Activated naive CD8-positive, alpha-beta T cell treated with anti-CD3 and anti-CD28 coated beads for 36 hours (primary cell): ENCODE measurements around the gene PSD2. TPM values are rescaled to one million over a fixed set of nuclear protein-coding genes. Genes with fewer than 3 reads are reported as not detected.
A peak's percentile ranks its signal among the peaks of the same experiment; 100 is the strongest.

Source experiments
- DNase-seq: peaks from one replicate; pipeline ENCODE4 v3.0.0; 2021
- H3K27ac Mint-ChIP-seq: one replicate; pipeline ENCODE4 v1.8.0; 2022; ENCODE audit warnings: mild to moderate bottlenecking, moderate library complexity, mixed read lengths
- H3K27me3 Mint-ChIP-seq: one replicate; pipeline ENCODE4 v1.8.0; 2022; ENCODE audit warnings: mild to moderate bottlenecking, mixed read lengths
- H3K36me3 Mint-ChIP-seq: one replicate; pipeline ENCODE4 v1.8.0; 2021; ENCODE audit warnings: mild to moderate bottlenecking, mixed read lengths
- H3K4me1 Mint-ChIP-seq: one replicate; pipeline ENCODE4 v1.8.0; 2021; ENCODE audit warnings: mixed read lengths
- H3K4me3 Mint-ChIP-seq: one replicate; pipeline ENCODE4 v1.8.0; 2022; ENCODE audit warnings: mild to moderate bottlenecking, moderate library complexity, mixed read lengths
- H3K9me3 Mint-ChIP-seq: one replicate; pipeline ENCODE4 v1.8.0; 2022; ENCODE audit warnings: mixed read lengths
- total RNA-seq, 2 experiments: library from RNA; stranded (reverse); gene quantifications; one replicate each; pipeline ENCODE4 v1.2.3, GENCODE V29; 2021

The PSD2 gene
- total RNA-seq, 2 experiments from 2014 or later, result not detected

GRCh38 chr5:139843991-139844390 lies 48.4 kb downstream of the PSD2 start:
- Mint-ChIP-seq H3K9me3 (no peaks in the 10 kb centered on the region), H3K36me3 (no peaks in the 10 kb centered on the region), H3K27ac (no peak overlapping the region), H3K4me1 (peaks cover 17% of the 10 kb centered on the region), H3K4me3 (no peak overlapping the region), H3K27me3 (peaks cover 23% of the 10 kb centered on the region)
- no peak for DNase-seq

- no peaks in the 10 kb centered on the region for H3K9me3 Mint-ChIP-seq
- peak; percentile 78 for DNase-seq
- no peak overlapping the region for H3K27ac Mint-ChIP-seq
- H3K4me1 Mint-ChIP-seq, result peaks cover 18% of the 10 kb centered on the region
- no peak overlapping the region for H3K4me3 Mint-ChIP-seq
- H3K27me3 Mint-ChIP-seq, result peaks cover 23% of the 10 kb centered on the region
- no peaks in the 10 kb centered on the region for H3K36me3 Mint-ChIP-seq
Observed at GRCh38 chr5:139844472-139845145, 49.0 kb downstream of the PSD2 start.

DNA sequence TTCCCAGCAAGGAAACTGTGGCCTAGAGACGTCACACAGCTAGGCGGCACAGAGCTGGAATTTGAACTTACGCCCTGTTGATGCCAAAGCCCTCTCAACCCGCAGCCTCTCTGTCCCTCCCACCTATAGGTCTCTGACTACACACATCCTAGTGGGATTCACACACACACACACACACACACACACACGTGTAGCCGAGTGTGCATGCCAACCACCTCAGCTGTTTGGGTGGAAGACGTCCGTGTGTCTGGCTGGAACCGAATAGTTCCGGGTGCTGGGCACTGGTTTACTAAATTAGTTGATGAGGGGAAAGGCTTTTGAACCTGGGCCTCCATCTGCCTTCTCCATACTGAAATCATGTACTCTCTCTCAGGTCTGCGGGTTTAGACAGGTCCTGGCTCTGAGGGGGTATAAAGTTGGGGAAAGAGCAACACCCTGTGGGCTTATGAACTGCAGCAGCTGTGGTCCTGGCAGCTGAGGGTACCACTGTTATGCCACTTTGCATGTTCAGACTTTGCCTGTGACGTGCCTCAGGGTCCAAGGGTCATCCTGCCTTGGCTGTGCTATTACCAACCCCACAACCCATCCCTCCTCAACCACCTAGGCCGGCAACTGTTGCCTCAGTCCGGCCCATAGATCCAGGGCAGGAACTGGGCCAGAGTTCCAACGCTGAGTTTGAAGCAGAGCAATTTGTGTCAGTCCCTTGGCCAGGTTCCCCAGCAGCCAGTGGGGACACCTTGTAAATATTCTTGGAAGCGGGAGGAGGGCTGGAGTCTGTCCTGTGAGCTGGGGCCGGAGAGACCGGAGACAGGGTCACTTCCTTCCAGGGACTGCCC lies 50.5 kb downstream of the PSD2 start:
- H3K27ac Mint-ChIP-seq, result no peak overlapping the region
- no peak for DNase-seq
- no peaks in the 10 kb centered on the region for H3K9me3 Mint-ChIP-seq
- no peak overlapping the region for H3K4me3 Mint-ChIP-seq
- H3K27me3 Mint-ChIP-seq, result peaks cover 23% of the 10 kb centered on the region
- no peaks in the 10 kb centered on the region for H3K36me3 Mint-ChIP-seq
- peaks cover 18% of the 10 kb centered on the region for H3K4me1 Mint-ChIP-seq

DNA sequence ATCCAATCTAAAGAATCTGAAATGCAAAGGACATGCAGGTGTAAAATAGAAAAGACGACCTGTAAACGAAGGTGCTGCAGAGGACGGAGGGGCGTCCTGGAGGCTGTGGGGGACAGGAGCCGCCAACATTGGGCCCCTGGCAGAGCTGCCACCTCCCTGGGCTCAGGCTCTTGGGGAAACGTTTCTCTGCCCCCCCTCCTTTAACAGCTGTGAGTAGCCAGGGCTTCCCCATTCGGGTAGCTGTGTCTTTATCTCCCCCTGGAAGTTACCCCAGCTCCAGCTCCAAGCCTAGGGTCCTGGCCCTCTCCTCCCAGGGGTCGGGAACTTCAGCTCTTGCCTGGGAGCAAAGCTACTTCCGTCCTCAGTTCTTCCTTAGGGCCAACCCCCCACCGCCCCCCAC lies 51.5 kb downstream of the PSD2 start:
- Mint-ChIP-seq H3K36me3 (no peaks in the 10 kb centered on the region), H3K4me1 (peaks cover 18% of the 10 kb centered on the region), H3K27ac (no peak overlapping the region), H3K4me3 (peak overlapping the region; percentile 64), H3K27me3 (peaks cover 23% of the 10 kb centered on the region), H3K9me3 (no peaks in the 10 kb centered on the region)
- no peak for DNase-seq

DNA sequence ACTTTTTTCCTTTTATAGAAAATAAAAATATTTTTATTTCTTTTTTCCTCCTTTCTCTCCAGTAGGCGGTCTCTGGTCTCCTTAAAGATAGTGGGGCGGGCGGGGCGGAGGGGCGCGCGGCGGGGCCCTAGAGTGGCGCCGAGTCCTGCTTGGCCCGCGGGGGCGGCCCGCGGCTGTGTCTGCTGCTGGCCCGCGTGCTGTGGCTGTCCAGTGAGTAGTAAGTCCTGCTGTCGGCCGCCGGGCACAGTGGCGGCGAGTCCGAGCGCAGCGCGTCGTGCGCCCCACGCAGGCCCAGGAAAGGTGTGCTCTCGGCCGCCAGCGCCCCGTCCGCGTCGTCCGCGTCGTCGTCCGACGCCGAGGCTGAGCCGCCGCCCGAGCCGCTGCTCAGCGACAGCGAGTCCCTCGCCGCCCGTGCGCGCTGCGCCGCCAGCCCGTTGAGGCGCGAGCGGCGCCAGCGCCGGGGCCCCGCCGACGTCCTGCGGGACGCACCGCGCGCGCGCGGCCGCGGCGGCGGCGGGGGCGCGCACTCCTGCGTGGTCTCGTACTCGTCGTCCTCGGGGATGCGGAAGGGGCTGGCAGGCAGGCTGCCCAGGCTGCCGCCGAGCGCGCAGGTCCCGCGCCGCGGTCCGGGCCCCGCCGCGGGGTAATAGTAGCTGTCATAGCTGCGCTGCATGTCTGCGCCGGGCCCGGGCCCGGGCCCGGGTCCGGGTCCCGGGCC lies 52.3 kb downstream of the PSD2 start:
- Mint-ChIP-seq H3K4me3 (peak overlapping the region; percentile 59), H3K9me3 (no peaks in the 10 kb centered on the region), H3K27me3 (peaks cover 23% of the 10 kb centered on the region), H3K27ac (no peak overlapping the region), H3K36me3 (no peaks in the 10 kb centered on the region), H3K4me1 (peaks cover 18% of the 10 kb centered on the region)
- DNase-seq, result peak; percentile 84

- H3K4me1 Mint-ChIP-seq, result peaks cover 15% of the 10 kb centered on the region
- DNase-seq, result no peak
Observed at GRCh38 chr5:139848508-139849100, 53.0 kb downstream of the PSD2 start.

DNA sequence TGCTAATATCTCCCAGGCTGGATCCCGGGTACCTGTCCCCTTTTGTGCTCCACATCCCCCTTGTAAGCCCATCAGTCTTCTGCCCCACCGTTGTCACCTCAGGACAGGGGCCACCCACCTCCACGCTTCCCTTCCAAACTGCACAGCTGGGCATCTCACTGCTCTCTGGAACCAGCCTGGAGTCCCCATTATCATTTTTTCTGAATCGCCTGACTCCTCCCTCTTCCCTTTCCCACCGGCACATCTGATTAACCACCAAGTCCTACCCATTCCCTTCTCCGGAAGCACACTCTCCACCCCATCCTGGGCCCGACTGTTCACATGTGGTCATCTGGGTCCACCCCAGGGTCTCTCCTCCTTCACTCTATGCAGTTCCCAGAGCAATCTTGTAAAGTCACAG lies 53.9 kb downstream of the PSD2 start:
- H3K9me3 Mint-ChIP-seq, result no peaks in the 10 kb centered on the region
- peak overlapping the region; percentile 8 for H3K4me3 Mint-ChIP-seq
- H3K4me1 Mint-ChIP-seq, result peaks cover 8% of the 10 kb centered on the region
- peaks cover 21% of the 10 kb centered on the region for H3K27me3 Mint-ChIP-seq
- H3K27ac Mint-ChIP-seq, result no peak overlapping the region
- H3K36me3 Mint-ChIP-seq, result no peaks in the 10 kb centered on the region
- no peak for DNase-seq

More at GRCh38 chr5:139848508-139849100, 53.0 kb downstream of the PSD2 start:
- Mint-ChIP-seq H3K27ac (no peak overlapping the region), H3K27me3 (peaks cover 23% of the 10 kb centered on the region), H3K9me3 (no peaks in the 10 kb centered on the region), H3K4me3 (peak overlapping the region; percentile 69), H3K36me3 (no peaks in the 10 kb centered on the region)

DNA sequence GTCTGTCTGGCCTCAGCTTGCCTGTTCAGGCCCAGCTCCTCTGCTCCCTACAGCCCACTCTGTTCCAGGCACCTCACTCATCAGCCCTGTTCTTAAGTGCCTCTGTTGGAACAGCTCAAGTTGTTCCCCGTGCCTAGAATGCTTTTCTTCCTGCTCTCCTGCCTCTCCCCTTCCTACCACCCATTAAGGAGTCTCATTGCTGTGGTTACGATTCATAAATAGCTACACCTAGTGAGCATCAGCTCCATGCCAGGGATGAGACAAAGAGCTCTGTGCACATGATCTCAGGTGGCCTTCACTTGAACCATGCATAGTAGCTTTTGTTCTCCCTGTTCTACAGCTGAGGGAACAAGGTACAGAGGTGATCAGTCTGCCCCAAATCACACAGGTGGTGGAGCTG lies 54.3 kb downstream of the PSD2 start:
- no peak overlapping the region for H3K27ac Mint-ChIP-seq
- no peaks in the 10 kb centered on the region for H3K9me3 Mint-ChIP-seq
- H3K4me1 Mint-ChIP-seq, result peaks cover 6% of the 10 kb centered on the region
- H3K4me3 Mint-ChIP-seq, result peak overlapping the region; percentile 2
- no peaks in the 10 kb centered on the region for H3K36me3 Mint-ChIP-seq
- DNase-seq, result no peak
- peaks cover 17% of the 10 kb centered on the region for H3K27me3 Mint-ChIP-seq

DNA sequence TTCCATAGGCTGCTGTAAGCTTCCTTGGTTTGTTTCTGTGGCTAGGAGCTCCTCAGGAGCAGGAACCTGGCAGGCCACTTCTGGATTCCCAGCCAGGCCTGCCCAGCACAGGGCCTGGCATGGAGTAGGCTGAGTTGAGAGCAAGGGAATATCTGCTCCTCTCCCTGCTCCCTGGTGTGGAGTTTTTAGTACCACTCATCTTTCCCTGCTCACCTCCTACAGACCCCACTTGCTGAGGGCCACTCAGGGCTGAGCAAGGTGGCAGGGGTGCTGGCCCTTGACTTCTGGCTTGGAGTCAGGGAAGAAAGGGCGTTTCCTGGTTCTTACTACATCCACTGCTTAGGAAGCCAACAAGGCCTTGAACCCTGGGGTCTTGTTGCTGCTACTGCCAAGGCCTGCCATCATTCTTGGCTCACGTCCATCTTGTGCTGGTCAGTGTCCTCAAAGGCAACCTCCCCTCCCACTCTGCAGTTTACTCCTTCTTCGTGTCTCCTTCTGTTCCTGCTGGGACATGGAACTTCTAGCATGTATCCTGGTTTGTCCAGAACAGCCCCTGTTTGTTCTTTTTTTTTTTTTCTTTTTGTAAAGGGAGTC lies 54.9 kb downstream of the PSD2 start:
- H3K9me3 Mint-ChIP-seq, result no peaks in the 10 kb centered on the region
- DNase-seq, result no peak
- no peak overlapping the region for H3K27ac Mint-ChIP-seq

DNA sequence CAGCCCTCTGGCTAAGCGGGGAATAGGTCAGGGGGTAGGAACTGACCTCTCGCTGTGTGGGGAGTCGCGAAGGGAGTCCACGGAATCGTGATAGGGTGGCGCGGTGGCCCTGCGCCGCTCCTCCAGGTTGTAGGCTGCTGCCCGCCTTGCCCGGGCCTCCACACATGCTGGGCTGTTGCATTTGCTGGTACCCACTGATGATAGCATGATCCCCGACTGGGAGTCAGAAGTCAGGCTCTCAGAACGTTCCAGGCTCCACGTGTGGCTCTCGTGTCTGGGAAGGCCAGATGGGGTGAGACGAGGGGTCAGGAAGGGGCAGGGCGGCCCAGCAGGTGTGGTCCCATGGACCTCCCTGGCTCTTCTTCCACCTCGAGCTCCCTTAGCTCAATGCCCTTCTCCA lies 56.0 kb downstream of the PSD2 start:
- no peak for DNase-seq
- peaks cover 7% of the 10 kb centered on the region for H3K27me3 Mint-ChIP-seq
- H3K9me3 Mint-ChIP-seq, result no peaks in the 10 kb centered on the region
- H3K27ac Mint-ChIP-seq, result no peak overlapping the region
- no peaks in the 10 kb centered on the region for H3K36me3 Mint-ChIP-seq
- no peak overlapping the region for H3K4me3 Mint-ChIP-seq
- peaks cover 6% of the 10 kb centered on the region for H3K4me1 Mint-ChIP-seq

More for the DNA sequence above, 54.9 kb downstream of the PSD2 start:
- Mint-ChIP-seq H3K4me1 (peaks cover 6% of the 10 kb centered on the region), H3K4me3 (no peak overlapping the region), H3K36me3 (no peaks in the 10 kb centered on the region), H3K27me3 (peaks cover 17% of the 10 kb centered on the region)

DNA sequence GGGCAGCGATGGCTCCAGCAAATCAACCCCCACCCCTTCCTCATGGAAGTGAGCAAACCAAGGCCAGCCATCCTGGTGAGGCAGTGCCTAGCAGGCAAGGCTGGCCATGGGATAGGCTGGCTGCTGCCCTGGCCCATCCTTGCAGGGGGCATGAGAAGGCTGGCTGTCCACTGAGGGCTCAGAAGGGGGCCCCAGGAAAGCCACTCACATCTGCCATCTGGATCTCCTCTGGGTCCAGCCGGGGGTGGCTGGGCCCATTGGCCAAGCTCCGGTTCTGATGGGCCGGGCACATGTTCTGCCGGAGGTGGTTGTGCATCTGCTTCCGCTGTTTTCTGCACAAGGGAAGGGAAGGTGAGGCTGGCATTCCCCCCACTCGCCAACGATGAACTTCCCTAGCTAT lies 57.1 kb downstream of the PSD2 start:
- no peak overlapping the region for H3K4me3 Mint-ChIP-seq
- H3K27me3 Mint-ChIP-seq, result no peaks in the 10 kb centered on the region

DNA sequence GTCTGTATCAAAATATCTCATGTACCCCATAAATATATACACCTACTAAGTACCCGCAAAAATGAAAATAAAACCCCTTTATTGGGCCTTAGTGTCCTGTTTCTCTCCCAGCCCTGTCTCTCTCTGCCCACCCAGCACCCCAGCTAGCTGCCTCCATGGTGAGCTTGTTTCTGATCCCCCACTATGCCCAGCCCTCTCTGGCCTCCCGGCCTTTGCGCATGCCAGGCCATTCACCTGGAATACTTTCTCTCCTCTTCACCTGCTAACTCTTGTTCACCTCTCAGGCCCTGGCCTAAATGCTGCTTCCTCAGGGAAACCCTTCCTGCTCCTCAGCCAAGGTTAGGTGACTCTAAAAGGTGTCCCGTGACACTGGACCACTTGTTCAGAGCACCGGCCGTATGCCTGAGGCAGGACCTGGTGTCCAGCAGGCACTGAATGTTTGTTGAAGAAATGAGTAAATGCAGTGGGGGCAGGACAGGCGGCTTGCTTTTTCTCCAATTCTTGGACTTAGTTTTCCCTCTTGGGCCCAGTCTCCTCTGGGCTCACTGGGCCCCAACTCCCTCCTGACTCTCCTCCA lies 58.5 kb downstream of the PSD2 start:
- no peaks in the 10 kb centered on the region for H3K9me3 Mint-ChIP-seq
- no peak overlapping the region for H3K4me3 Mint-ChIP-seq
- no peaks in the 10 kb centered on the region for H3K36me3 Mint-ChIP-seq
- no peaks in the 10 kb centered on the region for H3K27me3 Mint-ChIP-seq
- H3K4me1 Mint-ChIP-seq, result no peaks in the 10 kb centered on the region
- no peak for DNase-seq
- no peak overlapping the region for H3K27ac Mint-ChIP-seq

More for the DNA sequence above, 57.1 kb downstream of the PSD2 start:
- Mint-ChIP-seq H3K36me3 (no peaks in the 10 kb centered on the region), H3K9me3 (no peaks in the 10 kb centered on the region), H3K27ac (no peak overlapping the region), H3K4me1 (peaks cover 4% of the 10 kb centered on the region)
- no peak for DNase-seq

GRCh38 chr5:139854953-139855352 lies 59.3 kb downstream of the PSD2 start:
- Mint-ChIP-seq H3K9me3 (no peaks in the 10 kb centered on the region), H3K27ac (no peak overlapping the region), H3K36me3 (no peaks in the 10 kb centered on the region), H3K27me3 (no peaks in the 10 kb centered on the region), H3K4me3 (no peak overlapping the region), H3K4me1 (no peaks in the 10 kb centered on the region)
- no peak for DNase-seq

- Mint-ChIP-seq H3K27me3 (no peaks in the 10 kb centered on the region), H3K4me3 (no peak overlapping the region), H3K36me3 (no peaks in the 10 kb centered on the region), H3K4me1 (no peaks in the 10 kb centered on the region), H3K27ac (no peak overlapping the region), H3K9me3 (no peaks in the 10 kb centered on the region)
- no peak for DNase-seq
Observed at GRCh38 chr5:139855451-139855850, 59.8 kb downstream of the PSD2 start.
